Fibroblast of lung (primary cell): ENCODE data around the gene ETHE1. TPM values are rescaled to one million over a fixed set of nuclear protein-coding genes. Genes with fewer than 3 reads are reported as not detected.
"Not testable (repeated sequence)": the region's sequence is repeated elsewhere in the genome, so short reads cannot be mapped to it uniquely, and the experiment has no call there.

ENCODE experiments used
- DNase-seq, 2 donors: peaks; one replicate each; pipeline versions ENCODE4 v3.0.0 to v3.0.0-alpha.2; 2010; ENCODE audit warnings: low read depth in 2 of 2
- H2AFZ ChIP-seq: 2 replicates; pipeline ENCODE4 v1.5.1; 2012; ENCODE audit warnings: low read length, control low read depth, inconsistent platforms
- H3K27ac ChIP-seq: 2 replicates; pipeline ENCODE4 v1.5.1; 2011; ENCODE audit warnings: low read length, control low read depth; ENCODE audit not compliant: insufficient read depth
- H3K27me3 ChIP-seq: 2 replicates; pipeline ENCODE4 v1.5.1; 2011; ENCODE audit warnings: mild to moderate bottlenecking, low read length; ENCODE audit not compliant: control insufficient read depth, insufficient read depth
- H3K36me3 ChIP-seq: 2 replicates; pipeline ENCODE4 v1.5.1; 2011; ENCODE audit warnings: low read length; ENCODE audit not compliant: control insufficient read depth, insufficient read depth
- H3K4me1 ChIP-seq: 2 replicates; pipeline ENCODE4 v1.5.1; 2011; ENCODE audit warnings: low read length; ENCODE audit not compliant: control insufficient read depth, insufficient read depth; ENCODE audit errors: extremely low read depth
- H3K4me2 ChIP-seq: 2 replicates; pipeline ENCODE4 v1.5.1; 2011; ENCODE audit warnings: low read length, control low read depth; ENCODE audit not compliant: insufficient read depth; ENCODE audit errors: extremely low read depth
- H3K4me3 ChIP-seq, 4 experiments: fragments of 200-600 bp in 1 of 4; sonication (generic) in 1 of 4; replicated peaks in 1 of 4; 2 replicates each; pipeline ENCODE4 v1.5.1; 2011 to 2016; ENCODE audit warnings: low read length in 4 of 4, low read depth in 3 of 4, mild to moderate bottlenecking in 3 of 4, control low read depth in 2 of 4, inconsistent platforms in 1 of 4, mixed read lengths in 1 of 4; ENCODE audit not compliant: insufficient read depth in 1 of 4; ENCODE audit errors: control extremely low read depth in 1 of 4
- H3K79me2 ChIP-seq: 2 replicates; pipeline ENCODE4 v1.5.1; 2012; ENCODE audit warnings: mild to moderate bottlenecking, low read length, inconsistent platforms; ENCODE audit not compliant: control insufficient read depth, insufficient read depth
- H3K9ac ChIP-seq: 2 replicates; pipeline ENCODE4 v1.5.1; 2011; ENCODE audit warnings: mild to moderate bottlenecking, low read length, control low read depth; ENCODE audit not compliant: insufficient read depth
- H3K9me3 ChIP-seq: 2 replicates; pipeline ENCODE4 v1.5.1; 2012; ENCODE audit warnings: low read depth, low read length; ENCODE audit not compliant: control insufficient read depth, insufficient read depth
- H4K20me1 ChIP-seq: 2 replicates; pipeline ENCODE4 v1.5.1; 2011; ENCODE audit warnings: low read length; ENCODE audit not compliant: control insufficient read depth, insufficient read depth; ENCODE audit errors: extremely low read depth
- CTCF ChIP-seq, 2 donors: IDR thresholded peaks in 1 of 2; conservative IDR thresholded peaks in 1 of 2; 1 replicate in 1 of 2; 2 replicates in 1 of 2; pipeline ENCODE4 v1.5.1; 2011 to 2012; ENCODE audit warnings: low read length in 2 of 2, control low read depth in 1 of 2, inconsistent platforms in 1 of 2, low read depth in 1 of 2, mild to moderate bottlenecking in 1 of 2
- EZH2 ChIP-seq: IDR thresholded peaks from 2 replicates; pipeline ENCODE4 v1.5.1; 2012; ENCODE audit warnings: low read length, control low read depth, mild to moderate bottlenecking; ENCODE audit errors: missing control alignments
- polyA plus RNA-seq, 2 donors: library from polyadenylated mRNA; depleted of rRNA in 1 of 2; stranded (reverse) in 1 of 2; unstranded in 1 of 2; fragments of >200 nt; gene quantifications; 2 replicates each; pipeline ENCODE4 v1.2.1, GENCODE V29; 2011 to 2012; ENCODE audit warnings: missing spikeins in 1 of 2
- total RNA-seq: library from RNA; depleted of rRNA; stranded (reverse); fragments of >200 nt; gene quantifications from 2 replicates; pipeline ENCODE4 v1.2.1, GENCODE V29; 2014

ETHE1 gene
- total and polyA plus RNA-seq, 2 donors (not counting 1 experiment from before 2014, with no cell fraction given), result 65.2 to 112 TPM

DNA sequence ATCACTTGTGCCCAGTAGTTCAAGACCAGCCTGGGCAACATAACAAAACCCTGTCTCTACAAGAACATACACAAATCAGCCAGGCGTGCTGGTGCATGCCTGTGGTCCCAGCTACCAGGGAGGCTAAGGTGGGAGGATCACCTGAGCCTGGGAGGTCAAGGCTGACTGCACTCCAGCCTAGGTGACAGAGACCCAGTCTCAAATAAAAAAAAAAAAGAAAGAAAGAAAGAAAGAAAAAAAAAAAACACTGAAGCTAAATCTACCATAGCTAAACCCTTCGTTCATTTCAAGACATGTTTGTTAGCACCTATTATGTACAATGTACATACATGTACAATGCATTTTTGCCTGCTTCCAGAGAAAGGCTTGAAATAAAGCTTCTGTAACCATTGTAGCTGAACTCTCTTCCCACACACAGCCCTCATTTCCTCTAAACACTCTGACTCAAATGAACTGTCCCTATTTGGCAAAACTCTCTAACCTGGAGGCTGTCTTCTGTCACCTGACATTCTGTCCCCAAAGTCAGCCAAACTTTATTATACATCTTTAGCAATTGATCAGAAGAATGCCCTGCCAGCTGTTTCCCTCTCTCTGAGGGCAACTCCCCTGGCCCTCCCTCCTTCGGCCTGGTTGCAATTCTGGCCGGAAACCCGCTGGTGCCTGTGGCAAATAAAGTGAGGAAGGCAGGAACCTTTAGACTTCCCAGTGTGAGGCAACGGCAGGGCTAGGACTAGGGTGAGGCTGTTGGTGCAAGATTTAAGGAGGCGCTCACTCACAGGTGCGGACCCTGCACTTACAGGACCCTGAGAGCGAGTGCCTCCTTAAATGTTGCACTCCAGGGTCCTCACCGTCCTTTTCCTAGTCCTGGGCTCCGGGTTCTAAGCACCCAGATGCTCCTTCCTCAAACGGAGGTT, 1.8 kb downstream of the ETHE1 start:
- Histone ChIP-seq H4K20me1 (no peaks in the 10 kb centered on the region), H3K9me3 (no peaks in the 10 kb centered on the region), H3K36me3 (no peaks in the 10 kb centered on the region), H3K27ac (peak overlapping the region; percentile 75), H2AFZ (peak overlapping the region; percentile 15), H3K4me2 (peak overlapping the region; percentile 86), H3K79me2 (peaks cover 28% of the 10 kb centered on the region), H3K4me3 (peak overlapping the region; percentile 82 to 90 (median 88)), H3K9ac (peak overlapping the region; percentile 73), H3K4me1 (no peaks in the 10 kb centered on the region), H3K27me3 (no peaks in the 10 kb centered on the region)
- no peak for TF ChIP-seq CTCF (conservative IDR thresholded peaks at IDR 0.05 in 1 of 2, IDR thresholded peaks at IDR 0.05 in 1 of 2; ENCODE audit: low read depth in 1 of 2, low read length in 2 of 2)
- DNase-seq, result peak; percentile 41 to 54

- not testable (repeated sequence) for H3K4me2 ChIP-seq, DNase-seq
These were observed 3.3 kb downstream of the ETHE1 start for GRCh38 chr19:43523696-43524095.

GRCh38 chr19:43522929-43523328, 4.1 kb downstream of the ETHE1 start:
- no peaks in the 10 kb centered on the region for H3K27me3 ChIP-seq
- H3K4me3 ChIP-seq, result no peak overlapping the region
- H2AFZ ChIP-seq, result no peak overlapping the region
- peaks cover 28% of the 10 kb centered on the region for H3K79me2 ChIP-seq
- H3K36me3 ChIP-seq, result no peaks in the 10 kb centered on the region
- H3K4me2 ChIP-seq, result no peak overlapping the region
- no peaks in the 10 kb centered on the region for H4K20me1 ChIP-seq
- no peaks in the 10 kb centered on the region for H3K9me3 ChIP-seq
- no peak overlapping the region for H3K9ac ChIP-seq
- TF ChIP-seq EZH2, result no peak
- no peak for TF ChIP-seq CTCF (conservative IDR thresholded peaks at IDR 0.05 in 1 of 2, IDR thresholded peaks at IDR 0.05 in 1 of 2; ENCODE audit: low read depth in 1 of 2, low read length in 2 of 2)
- DNase-seq, result no peak
- H3K27ac ChIP-seq, result no peak overlapping the region
- no peaks in the 10 kb centered on the region for H3K4me1 ChIP-seq

More at GRCh38 chr19:43523696-43524095, 3.3 kb downstream of the ETHE1 start:
- H3K27ac ChIP-seq, H3K9me3 ChIP-seq, H3K9ac ChIP-seq, H2AFZ ChIP-seq, H4K20me1 ChIP-seq, H3K4me1 ChIP-seq, H3K36me3 ChIP-seq, H3K4me3 ChIP-seq, H3K27me3 ChIP-seq: not testable (repeated sequence)
- peaks cover 28% of the 10 kb centered on the region for H3K79me2 ChIP-seq
